HG03025 (cell line): ENCODE results near the gene OR6N2.

Source experiments
- ATAC-seq: cut with Tn5 transposase; IDR thresholded peaks from one replicate; pipeline ENCODE4 v1.9.1; 2021; ENCODE audit warnings: mild to moderate bottlenecking, moderate library complexity; ENCODE audit not compliant: unreplicated experiment, low FRiP score

OR6N2 gene

GRCh38 chr1:158771950-158772866 is 8.8 kb downstream of the OR6N2 start, which contains the start of gene OR6N1:
TSS of gene OR6N1 (minus strand) at chr1:158772195. CDS start at chr1:158766682, 5,513 bp downstream.
- no peak for ATAC-seq

DNA sequence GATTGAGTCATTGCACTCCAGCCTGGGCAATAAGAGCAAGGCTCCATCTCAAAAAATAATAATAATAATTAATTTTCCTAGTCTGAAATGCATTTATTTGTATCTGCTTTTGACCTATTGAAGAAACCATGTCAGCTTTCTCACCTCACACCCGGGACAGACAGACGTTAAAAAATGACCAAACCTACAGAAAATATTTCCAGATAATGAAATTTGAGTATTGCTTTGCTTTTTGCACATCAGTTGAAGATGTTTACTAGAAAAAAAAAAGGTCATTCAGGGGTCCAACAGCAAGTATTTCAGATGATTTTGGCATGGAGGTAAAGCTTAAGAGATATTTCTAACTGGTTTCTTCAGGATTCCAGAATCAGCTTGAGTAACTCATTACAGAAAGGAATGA is 26.6 kb downstream of the OR6N2 start, which contains the start of gene OR6K6:
OR6K6 (plus strand) TSS at position 301 of the 400 bp plus-strand sequence. CDS start 168 bp downstream, outside the sequence.
- no peak for ATAC-seq

DNA sequence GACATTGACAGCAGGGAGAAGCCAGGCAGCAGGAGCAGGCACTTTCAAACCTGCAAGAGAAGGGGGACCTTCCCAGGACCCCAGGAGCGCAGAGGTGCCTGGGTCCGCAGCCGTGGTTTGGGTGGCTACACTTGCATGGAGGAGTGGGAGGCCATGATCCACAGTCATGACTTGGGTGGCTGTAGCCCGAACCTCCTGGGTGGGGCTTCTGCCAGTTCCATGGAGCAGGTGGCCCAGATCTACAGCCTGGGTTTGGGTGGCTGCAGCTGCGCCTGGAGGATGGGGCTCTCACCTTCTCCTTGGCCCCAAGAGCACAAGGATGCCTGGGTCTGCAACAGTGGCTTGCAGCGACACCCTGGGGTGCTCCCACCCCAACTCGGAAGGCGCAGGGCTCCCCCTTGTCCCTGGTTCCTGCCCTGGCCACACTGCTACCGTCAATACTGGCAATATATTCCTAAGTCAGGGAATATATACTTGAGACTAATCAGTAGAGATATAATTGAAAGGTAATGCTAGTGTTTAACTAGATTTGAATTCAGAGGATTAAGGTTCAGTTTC is 28.8 kb downstream of the OR6N2 start:
- no peak for ATAC-seq

- ATAC-seq: no peak
These were observed 45.2 kb downstream of the OR6N2 start for GRCh38 chr1:158735848-158736247.

DNA sequence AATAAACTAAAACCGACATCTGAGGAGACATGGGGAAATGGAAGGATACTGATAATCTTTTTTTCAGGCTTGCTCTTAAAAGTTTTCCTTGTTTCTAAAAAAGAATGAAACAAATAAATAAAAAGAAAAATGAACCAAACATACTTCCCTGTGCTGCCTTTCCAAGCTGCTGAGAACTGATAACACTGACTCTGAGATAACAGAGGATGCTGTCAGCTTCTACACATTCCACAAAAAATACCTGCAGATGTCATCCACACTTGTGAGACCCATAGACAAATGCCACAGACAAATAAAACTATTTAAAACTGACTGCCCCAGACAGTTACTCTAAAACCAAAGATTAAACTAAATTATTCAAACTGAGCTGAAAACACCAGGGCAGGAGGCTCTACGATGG is 48.5 kb downstream of the OR6N2 start:
- ATAC-seq: no peak

- ATAC-seq: no peak
These were observed 49.3 kb downstream of the OR6N2 start for GRCh38 chr1:158731707-158732106.

- ATAC-seq: no peak
These were observed 50.6 kb downstream of the OR6N2 start for GRCh38 chr1:158730453-158730852.

- no peak for ATAC-seq
These were observed 52.3 kb downstream of the OR6N2 start for GRCh38 chr1:158728510-158729225.

DNA sequence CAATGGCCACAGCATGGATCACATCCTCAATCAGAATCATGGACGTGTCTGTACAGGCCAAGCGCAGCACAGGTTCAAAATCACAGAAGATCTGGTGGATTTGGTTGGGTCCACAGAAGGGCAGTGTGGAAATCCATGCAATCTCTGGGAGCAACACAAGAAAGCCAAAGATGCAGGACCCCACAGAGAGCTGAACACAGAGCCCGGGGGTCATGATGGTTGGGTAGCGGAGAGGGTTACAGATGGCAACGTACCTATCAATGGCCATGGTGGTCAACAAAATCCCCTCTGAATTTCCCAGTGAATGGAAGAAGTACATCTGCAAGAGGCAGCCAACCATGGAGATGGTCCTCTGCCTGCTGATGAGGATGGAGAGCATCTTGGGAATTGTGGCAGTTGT is 56.6 kb downstream of the OR6N2 start:
- no peak for ATAC-seq
